ENCODE measurements around the gene ZNF777. TPM values are rescaled to one million over a fixed set of nuclear protein-coding genes. Genes with fewer than 3 reads are reported as not detected.
"Not testable (repeated sequence)": the region's sequence is repeated elsewhere in the genome, so short reads cannot be mapped to it uniquely, and the experiment has no call there.

Gene ZNF777
- total and polyA plus RNA-seq, 11 donors = 6.5 to 10.7 (median 7.5) TPM

DNA sequence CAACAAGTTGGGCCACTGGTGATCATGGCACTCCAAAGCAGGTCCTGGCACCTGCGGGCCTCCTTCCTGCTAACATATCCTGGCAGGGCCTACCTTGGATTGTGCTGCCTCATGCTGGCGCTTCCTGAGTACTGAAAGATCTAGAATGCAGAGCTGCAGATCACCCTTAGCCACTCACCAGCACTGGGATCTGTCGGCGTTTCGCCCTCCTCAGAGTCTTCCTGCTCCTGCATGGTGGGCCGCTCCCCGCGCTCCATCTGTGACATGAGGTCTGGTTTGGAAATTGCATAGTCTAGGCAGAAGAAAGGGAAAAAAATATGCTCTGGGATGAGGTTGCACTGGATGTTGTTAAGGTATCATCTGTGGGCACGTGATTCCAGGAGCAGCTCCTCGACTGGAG, 10.0 kb downstream of the ZNF777 start:
- no peak for TF ChIP-seq POLR2A (IDR thresholded peaks at IDR 0.05)
- TF ChIP-seq, protein P1, sequence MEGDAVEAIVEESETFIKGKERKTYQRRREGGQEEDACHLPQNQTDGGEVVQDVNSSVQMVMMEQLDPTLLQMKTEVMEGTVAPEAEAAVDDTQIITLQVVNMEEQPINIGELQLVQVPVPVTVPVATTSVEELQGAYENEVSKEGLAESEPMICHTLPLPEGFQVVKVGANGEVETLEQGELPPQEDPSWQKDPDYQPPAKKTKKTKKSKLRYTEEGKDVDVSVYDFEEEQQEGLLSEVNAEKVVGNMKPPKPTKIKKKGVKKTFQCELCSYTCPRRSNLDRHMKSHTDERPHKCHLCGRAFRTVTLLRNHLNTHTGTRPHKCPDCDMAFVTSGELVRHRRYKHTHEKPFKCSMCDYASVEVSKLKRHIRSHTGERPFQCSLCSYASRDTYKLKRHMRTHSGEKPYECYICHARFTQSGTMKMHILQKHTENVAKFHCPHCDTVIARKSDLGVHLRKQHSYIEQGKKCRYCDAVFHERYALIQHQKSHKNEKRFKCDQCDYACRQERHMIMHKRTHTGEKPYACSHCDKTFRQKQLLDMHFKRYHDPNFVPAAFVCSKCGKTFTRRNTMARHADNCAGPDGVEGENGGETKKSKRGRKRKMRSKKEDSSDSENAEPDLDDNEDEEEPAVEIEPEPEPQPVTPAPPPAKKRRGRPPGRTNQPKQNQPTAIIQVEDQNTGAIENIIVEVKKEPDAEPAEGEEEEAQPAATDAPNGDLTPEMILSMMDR (IDR thresholded peaks at IDR 0.05) = no peak
- Histone ChIP-seq H3K9me3 (no peaks in the 10 kb centered on the region), H3K4me3 (no peak overlapping the region), H3K27ac (no peak overlapping the region), H3K4me1 (no peaks in the 10 kb centered on the region), H3K36me3 (peaks cover 0 to 100% (median 92%) of the 10 kb centered on the region in 9 donors), H3K27me3 (no peaks in the 10 kb centered on the region)
- DNase-seq (no peak), ATAC-seq (no peak)
- 90 to 95% (median 94%) methylated on average over 10 of the region's 10 CpGs for WGBS, 4 donors
- intact Hi-C loops (cut with DNase I) = loop anchor here in 1 of 10 donors (10.0 kb wide), 1 partner anchor 186 kb away; the partner anchor contains the start of gene ZNF783

- TF ChIP-seq, protein P1 (IDR thresholded peaks at IDR 0.05) = no peak
- no peak for TF ChIP-seq POLR2A (IDR thresholded peaks at IDR 0.05)
- H3K9me3 ChIP-seq = no peaks in the 10 kb centered on the region
- WGBS, 4 donors = 92 to 96% (median 96%) methylated on average over 6 of the region's 6 CpGs
- H3K36me3 ChIP-seq = peaks cover 0 to 100% (median 92%) of the 10 kb centered on the region in 9 donors
- DNase-seq = no peak
- no peaks in the 10 kb centered on the region for H3K4me1 ChIP-seq
- H3K27ac ChIP-seq = no peak overlapping the region
- intact Hi-C loops (cut with DNase I) = loop anchor here in 1 of 10 donors (10.0 kb wide), 1 partner anchor 185 kb away; the partner anchor contains the start of gene ZNF783
- H3K27me3 ChIP-seq = no peaks in the 10 kb centered on the region
- no peak overlapping the region for H3K4me3 ChIP-seq
- ATAC-seq = no peak
These were observed 11.0 kb downstream of the ZNF777 start for GRCh38 chr7:149449897-149450296.

DNA sequence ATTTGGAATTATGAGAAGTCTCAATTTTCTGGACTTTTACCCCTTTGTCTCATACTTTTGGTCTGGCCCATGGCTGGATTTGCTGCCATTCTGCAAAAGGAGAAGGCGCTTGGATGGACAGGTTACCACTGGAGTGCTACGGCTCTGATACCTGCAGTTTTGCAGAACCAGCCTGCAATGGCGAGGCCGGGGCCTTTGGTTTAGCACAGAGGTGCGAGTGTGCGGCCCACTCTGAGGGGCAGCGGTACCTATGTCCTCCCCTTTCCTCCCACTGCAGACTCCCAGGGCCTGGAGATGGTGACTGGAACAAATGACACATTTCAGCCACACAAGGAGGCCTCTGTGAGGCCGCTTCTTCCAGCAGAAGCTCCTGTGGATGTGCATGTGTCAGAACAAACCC, 11.9 kb downstream of the ZNF777 start:
- no peaks in the 10 kb centered on the region for H3K4me1 ChIP-seq
- no peak overlapping the region for H3K27ac ChIP-seq
- no peak overlapping the region for H3K4me3 ChIP-seq
- no peak for ATAC-seq
- H3K9me3 ChIP-seq = no peaks in the 10 kb centered on the region
- TF ChIP-seq POLR2A (IDR thresholded peaks at IDR 0.05) = no peak
- TF ChIP-seq, protein P1 (IDR thresholded peaks at IDR 0.05) = no peak
- intact Hi-C loops (cut with DNase I) = no loop called here
- 86 to 94% (median 92%) methylated on average over 8 of the region's 8 CpGs for WGBS, 4 donors
- H3K36me3 ChIP-seq = peaks cover 0 to 99% (median 88%) of the 10 kb centered on the region in 9 donors
- DNase-seq = no peak
- H3K27me3 ChIP-seq = no peaks in the 10 kb centered on the region

GRCh38 chr7:149446026-149446425, 14.8 kb downstream of the ZNF777 start:
- DNase-seq; intact Hi-C loops (cut with DNase I); H3K9me3 ChIP-seq; H3K4me3 ChIP-seq; H3K27me3 ChIP-seq; ATAC-seq; H3K27ac ChIP-seq; H3K4me1 ChIP-seq: not testable (repeated sequence)
- H3K36me3 ChIP-seq = peaks cover 0 to 86% (median 68%) of the 10 kb centered on the region in 9 donors
- 97 to 98% (median 98%) methylated on average over 11 of the region's 11 CpGs for WGBS, 4 donors

DNA sequence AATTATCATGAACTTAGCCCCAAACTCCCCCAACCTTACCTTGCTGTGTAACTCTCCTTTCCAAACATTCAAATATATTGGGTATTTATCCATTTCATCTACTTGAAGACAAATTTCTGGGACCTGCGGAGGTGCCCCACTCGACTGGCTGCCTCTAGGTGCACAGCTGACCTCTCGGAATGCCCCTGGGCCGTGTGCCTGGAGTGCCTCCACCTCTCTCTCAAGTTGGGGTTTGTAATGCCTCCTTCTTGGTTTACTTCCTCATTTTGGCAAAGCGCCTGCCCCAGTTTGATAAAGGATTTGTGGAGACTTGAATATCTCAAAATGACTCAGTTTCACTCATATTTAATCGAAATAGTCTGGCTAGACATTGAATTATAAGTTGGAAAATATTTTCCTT, 16.6 kb downstream of the ZNF777 start:
- ATAC-seq = no peak
- Histone ChIP-seq H3K36me3 (peaks cover 0 to 79% (median 53%) of the 10 kb centered on the region in 9 donors), H3K9me3 (no peaks in the 10 kb centered on the region), H3K27me3 (no peaks in the 10 kb centered on the region), H3K4me3 (no peak overlapping the region), H3K27ac (no peak overlapping the region), H3K4me1 (no peaks in the 10 kb centered on the region)
- 88 to 94% (median 90%) methylated on average over 6 of the region's 6 CpGs for WGBS, 4 donors
- no peak for TF ChIP-seq POLR2A (IDR thresholded peaks at IDR 0.05)
- TF ChIP-seq, protein P1 (IDR thresholded peaks at IDR 0.05) = no peak
- no peak for DNase-seq
- intact Hi-C loops (cut with DNase I) = no loop called here

All from heart left ventricle (tissue), 16 donors.